NCI-H2107 treated with DMSO at 0.1 percent for 48 hours (cell line): ENCODE measurements around the gene PIGC.

Experiments used
- DNase-seq: peaks from one replicate; lab custom pipeline; 2025; ENCODE audit not compliant: unreplicated experiment; lab: John Stamatoyannopoulos, UW

The PIGC gene

DNA sequence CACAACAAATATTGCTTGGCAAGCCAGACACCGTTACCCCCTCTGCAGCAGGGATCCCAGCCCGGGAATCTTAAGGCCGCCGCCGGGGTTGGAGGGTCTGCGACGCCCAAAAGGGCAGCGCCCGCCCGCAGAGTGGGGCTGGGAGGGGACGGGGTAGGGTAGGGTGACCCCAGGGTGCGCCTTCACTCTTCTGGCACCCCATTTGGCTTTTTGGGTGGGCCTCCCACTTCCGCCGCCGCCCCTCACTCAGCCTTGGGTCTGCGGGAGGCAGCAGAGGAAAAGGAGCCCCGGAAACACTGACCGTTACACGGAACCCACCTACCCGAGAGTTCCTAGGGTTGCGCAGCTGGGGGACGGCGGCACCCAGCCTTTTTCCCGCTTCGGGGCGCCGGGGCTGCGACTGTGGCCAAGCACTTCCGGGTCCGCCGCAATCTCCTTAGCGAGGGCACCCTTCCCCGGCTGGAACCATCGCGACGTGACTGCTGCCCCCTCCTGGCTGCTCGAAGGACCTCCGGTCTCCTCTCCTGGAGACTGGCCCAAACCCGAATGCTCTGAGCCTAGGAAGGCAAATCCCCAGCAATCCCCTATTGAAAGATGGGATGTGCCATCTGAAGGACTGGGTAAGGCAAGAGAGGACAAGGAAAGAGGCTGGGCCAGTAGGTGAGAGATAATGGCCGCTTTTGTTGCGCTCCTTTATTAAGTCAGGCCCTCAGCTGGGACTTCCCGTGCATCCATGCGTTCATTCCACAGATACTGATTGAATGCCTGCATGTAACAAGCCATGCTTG lies at the start of gene PIGC:
Gene PIGC (minus strand): TSS at position 404 of the 788 bp plus-strand sequence. CDS start 1,447 bp downstream, outside the sequence.
- DNase-seq, result peak; percentile 90

DNA sequence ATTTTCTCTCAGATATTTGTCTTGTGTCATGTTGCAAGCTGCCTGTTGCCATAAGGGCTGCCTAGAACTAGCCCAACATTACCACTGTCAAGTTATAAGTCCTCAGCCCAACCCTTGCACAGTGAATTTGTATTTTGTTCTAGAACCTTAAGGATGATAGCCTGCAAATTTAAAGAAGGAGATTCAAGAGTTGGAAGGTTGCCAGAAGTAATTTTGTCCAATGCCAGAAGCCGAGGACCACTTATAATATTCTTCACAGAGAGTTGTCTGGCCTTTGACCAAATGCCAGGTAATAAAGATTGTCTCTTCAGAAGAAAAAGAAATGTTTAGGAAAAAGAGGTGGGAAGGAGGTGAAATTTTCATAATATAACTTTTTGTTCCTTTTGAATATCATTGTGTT lies 48.6 kb upstream of the PIGC start:
- no peak for DNase-seq

DNA sequence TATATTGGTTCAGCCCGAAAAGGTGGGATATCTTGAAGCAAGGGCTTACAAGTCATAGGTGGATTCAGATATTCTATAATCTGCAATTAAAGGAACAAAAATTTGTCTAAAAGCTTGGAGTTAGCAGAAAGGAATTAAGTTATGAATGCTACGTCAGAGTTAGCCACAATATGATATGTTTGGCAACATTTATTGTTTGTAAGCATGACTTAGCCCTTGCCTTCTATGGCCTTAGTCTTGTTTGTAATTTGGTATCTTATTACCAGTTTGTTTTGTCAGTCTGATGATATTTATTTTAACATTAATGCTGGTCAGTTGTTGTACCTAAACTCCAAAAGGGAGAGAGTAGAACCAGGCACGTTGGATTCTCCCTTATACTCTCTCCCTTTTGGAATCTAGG lies 46.0 kb upstream of the PIGC start:
- DNase-seq, result no peak

DNA sequence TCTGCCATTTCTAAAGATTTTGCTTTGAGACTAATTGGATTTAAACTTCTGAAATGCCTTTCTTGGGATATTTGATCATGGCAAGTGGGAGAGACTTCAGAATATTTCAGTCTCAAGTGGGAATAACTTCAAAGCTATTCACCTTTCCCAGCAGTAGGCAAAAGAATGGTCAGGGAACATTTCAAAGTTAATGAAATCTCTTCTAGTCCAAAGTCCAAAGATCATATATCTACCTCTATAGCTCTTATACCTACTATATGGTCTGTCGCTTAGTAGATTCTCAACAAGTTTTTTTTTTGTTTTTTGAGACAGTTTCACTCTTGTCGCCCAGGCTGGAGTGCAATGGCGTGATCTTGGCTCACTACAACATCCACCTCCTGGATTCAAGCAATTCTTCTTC lies 44.5 kb upstream of the PIGC start:
- no peak for DNase-seq

DNA sequence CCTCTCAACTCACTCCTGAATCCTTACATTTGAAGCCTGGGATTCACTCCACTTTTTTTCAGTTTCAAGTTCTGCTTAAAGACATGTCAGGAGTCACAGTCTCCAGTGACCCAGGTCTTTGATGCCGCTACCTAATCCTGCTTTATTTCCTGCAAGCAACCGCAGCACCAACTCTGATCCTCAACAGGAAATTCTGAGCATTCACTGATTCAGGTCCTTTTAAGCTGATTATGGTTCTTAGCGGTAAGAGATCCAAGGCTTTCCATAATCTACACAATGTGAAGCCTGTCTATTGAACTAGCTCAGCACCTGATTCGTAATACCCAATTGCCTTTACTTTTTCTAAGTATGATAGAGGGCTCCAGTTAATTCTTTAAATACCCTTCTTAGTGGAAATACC lies 43.7 kb upstream of the PIGC start:
- DNase-seq, result no peak

DNA sequence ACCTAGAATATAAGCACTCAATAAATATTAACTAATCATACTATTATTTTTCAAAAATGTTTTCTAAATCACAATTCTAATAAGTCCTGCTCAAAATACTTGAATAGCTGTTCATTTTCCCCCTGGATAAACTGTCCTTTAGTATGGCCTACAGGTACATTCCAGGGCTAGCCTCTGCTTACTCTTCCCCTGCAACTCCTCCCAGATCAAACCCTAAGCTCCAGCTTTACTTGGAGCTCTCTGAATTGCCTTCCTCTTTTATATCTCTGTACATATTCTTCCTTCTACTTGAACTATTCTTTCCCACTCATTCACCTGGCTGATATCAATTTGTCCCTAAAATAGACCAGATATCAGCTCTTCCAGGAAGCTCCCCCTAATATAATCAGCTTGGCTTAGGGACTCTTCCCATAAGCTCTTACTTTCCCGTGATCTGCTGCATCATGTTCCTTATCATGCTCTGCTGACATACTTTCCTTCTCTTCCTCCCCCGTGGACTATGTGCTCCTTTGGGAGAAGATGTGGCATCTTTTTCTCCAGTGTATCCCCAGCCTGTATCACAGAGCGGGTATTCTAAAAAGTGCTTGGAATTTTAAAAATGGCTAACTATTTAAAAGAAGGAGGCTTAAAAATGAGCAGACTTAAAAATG lies 43.1 kb upstream of the PIGC start:
- no peak for DNase-seq

DNA sequence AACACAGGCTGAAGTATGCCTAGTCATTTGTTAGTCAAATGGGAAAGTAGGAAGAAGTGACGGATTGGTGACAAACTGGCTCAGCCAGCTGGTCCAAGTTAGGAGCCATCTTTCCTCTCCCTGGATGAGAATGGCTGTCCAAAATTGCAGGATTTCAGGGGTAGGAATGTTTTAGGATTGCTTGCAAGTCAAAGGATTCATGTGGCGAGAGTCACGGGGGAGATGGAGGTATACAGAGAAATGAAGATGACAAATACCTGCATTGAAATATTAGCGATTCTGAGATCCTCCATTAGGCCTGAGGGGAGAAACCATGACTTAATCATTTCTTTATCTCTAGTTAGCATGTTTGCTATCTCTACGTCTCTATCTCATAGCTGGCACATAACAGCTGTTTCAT lies 41.8 kb upstream of the PIGC start:
- DNase-seq, result no peak

DNA sequence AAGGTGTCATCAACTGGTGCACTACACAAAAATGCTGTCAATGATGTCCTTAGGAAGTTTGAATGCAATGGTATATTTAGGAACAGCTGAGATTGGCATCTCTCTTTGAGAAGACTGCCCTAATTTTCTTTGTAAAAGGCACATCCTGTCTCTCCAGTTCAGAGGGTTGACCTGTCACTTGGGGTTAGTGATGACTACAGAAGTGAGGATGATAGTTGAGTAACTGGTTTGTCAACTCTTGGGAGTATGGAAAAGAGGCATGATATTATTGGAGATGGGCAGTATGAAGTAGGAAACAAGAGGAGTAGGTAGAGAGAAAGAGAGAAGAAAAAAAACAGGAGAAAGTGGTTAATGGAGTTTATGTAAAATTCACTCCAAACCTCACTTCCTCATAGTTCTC lies 40.4 kb upstream of the PIGC start:
- no peak for DNase-seq

DNA sequence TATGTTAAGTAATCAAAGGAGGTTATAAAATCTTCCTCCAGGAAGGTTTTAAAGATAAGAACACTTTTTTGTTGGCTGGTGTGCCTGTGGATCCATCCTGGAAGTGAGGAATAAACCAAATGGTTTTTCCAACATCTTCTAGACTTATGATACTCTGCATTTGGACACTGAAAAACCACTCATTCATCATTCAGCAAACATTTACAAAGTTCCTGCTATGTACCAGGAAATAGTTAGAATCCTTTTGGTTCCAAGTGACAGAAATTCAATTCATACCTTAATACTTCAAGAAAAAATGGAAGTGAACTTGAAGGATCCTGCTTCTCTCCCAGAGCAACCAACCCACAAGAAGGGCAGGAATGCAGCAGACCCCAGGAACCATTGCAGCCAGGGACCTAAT lies 39.6 kb upstream of the PIGC start:
- no peak for DNase-seq

DNA sequence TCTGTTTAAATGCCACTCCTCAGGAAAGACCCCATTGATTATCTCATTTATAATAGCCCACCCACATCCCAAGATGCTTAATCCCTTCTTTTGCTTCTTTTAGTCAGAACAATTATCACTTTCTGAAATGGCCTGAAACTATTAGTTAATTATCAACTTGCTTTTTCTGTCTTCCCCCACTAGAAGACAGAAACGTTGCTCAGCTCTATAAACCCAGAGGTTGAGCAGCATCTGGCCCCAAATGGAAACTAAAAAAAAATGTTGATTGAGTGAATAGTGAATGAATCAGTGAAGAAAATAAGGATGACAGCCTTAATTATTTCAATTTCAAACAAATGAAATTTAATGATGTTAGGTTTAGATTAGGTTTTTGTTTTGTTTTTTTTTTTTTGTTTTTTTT lies 38.2 kb upstream of the PIGC start:
- DNase-seq, result no peak

DNA sequence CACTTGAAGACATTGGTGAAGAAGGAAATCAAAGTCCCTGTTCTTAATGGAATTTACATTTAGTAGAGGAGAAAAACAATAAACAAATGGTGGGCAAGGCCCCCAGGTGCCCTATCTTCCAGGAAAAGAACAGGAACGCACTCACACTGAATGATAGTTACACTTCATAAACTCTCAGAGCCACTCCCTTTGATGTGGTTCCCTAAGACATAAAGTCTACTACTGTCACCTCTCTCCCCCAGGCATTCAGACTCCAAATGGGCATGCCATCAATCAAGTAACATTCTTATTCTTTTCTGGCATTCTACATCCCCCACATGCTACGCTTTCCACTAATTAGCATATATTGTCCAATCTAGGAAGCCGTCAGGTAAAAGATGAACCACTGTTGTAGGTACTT lies 36.6 kb upstream of the PIGC start:
- DNase-seq, result no peak

DNA sequence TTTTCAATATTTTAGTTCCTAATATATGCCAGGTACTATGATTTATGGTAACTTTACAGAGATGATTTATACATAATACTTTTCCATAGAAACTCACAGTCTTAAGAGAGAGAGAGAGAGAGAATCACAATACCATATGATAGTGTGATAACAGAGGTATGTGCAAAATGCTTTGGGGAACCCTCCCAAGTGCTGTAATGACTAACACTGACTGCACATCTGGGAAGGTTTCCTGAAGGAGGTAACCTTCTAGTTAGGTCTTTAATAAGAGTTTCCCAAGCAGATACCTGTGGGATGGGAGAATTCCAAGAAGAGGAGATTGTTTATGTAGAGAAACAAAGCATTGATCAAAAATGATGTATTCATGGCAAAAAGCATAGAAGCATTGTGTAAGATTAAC lies 34.6 kb upstream of the PIGC start:
- no peak for DNase-seq

DNA sequence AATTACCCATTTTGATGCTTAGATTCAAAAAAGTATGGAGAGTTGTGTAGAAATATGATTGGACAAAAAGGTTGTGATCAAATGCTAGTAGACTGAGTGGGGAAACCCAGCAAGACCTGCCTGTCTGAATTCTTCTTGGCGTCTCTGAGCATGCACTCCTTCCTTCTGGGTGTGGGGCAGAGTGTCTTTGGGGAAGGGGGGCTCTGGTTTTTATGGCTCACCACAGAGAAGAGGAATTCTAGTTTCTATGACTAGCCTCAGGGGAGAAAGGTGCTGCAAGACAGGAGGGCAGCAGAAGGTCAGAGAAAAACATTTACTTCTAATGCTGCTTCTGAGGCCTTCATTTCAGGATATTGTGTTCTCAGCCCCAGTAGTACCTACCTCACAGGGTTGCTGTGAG lies 33.9 kb upstream of the PIGC start:
- DNase-seq, result no peak

DNA sequence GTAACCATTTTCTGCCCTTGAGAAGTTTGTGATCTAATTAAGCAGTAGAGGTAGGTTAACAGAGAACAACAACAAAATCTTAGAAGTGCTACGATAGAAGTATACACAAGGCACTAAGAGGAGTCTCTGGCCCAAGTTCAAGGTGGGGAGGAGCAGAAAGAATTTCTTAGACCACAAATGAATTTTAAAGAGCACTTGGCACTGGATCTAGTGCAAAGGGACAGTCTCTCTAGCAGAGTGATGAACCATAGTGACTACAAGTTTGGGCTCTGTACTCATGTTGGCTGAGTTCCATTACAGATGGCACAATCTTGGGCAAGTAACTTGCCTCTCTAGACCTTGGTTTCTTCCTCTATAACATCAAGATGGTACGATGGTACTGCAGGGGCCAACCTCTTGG lies 33.3 kb upstream of the PIGC start:
- DNase-seq, result no peak

DNA sequence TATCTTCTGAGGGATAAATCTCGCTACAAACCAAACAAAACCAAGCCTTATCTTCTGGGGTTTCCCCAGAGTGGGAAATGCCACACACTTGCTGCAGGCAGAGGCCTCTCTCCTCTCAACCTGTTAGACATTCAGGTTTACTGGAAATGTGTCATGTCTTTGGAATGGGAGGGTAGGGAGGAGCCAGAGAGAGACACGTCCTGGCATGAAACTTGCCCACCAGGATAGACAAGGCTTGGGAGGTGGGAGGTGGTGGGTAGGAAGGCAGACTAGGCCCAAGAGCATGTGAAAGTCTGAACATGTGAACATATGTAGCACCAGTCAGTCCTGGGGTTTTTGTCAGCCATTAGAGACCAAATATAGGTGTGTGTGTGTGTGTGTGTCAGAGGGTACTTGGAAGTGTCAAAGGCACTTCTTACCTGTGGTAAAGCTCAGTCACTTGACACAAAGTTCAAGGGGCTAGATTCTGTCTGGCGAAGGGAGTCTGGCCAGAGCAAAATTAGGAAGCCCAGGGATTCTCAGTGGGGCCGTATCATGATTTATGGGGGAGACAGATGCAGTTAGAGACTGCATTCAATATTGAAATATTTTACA lies 32.4 kb upstream of the PIGC start:
- DNase-seq, result no peak

DNA sequence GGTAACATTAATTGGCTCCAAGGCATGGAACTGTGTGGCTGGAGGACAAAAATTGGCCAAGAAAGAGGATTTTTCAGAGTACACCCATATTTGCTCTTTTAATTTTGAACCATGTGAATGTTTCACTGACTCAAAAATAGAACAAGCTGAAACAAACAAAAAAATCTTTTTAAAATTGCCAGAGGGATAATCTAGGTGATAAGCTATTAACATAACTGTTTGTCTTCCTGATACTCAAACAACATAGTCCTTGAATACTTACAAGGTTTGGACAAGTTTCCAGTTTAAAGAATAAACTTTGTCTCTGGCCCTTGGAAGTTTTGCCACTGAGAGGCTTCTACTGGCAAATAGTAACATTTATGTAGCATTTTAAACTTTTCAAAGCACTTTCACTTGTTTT lies 30.0 kb upstream of the PIGC start:
- no peak for DNase-seq

DNA sequence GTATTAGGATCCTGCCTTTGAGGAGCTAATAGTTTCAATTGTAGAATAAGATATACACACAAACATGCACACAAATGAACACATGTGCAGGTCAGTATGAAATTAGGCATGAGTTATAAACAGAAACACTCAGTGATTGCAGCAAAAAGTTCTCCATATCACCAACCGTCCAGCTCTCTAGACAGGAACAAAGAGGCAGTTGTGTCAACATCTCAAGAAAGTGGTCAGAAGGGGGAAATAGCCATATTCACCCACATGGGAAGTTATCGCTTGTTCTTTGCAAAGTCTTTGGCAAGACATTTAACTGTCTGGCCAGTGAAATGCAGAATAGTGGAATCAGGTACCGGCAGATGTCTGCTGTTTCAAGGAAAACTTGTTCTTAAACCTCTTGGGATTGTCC lies 29.4 kb upstream of the PIGC start:
- DNase-seq, result no peak

DNA sequence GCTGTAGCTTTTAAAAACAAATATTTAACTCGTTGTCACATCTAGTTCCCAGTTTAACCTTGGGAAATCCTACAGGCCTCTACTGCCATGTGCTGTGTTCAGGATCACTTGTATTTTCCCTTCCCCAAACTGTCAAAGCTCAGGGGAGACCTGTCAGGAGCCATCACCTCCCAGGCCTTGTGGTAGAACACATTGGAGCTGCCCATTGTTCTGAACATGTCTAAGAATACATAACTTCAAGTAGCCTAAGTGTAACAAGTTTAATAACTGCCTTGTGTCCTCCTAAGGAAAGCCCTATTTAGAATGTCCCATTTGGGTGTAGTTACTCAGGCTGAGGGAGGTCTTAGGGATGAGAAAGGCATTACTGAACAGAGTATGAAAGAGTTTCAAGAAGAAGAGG lies 28.6 kb upstream of the PIGC start:
- no peak for DNase-seq

DNA sequence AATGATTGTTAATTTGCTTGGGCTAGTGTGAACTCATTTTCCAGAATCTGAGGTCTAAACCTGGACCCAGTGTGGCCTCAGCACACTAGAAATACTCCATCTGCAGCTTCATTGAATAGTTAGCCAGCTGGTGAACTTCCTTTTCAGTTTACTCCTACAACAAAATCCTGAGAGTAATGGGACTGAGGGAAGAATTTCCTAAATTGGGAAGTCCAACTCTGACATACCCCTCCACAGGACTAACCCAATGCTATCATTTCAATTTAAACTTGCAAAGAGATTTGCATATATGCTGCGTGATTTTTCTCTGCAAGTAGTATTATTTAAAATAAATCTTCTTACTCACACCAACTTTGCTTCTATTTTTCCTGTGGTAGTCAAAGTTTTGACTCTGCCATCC lies 27.8 kb upstream of the PIGC start:
- no peak for DNase-seq

DNA sequence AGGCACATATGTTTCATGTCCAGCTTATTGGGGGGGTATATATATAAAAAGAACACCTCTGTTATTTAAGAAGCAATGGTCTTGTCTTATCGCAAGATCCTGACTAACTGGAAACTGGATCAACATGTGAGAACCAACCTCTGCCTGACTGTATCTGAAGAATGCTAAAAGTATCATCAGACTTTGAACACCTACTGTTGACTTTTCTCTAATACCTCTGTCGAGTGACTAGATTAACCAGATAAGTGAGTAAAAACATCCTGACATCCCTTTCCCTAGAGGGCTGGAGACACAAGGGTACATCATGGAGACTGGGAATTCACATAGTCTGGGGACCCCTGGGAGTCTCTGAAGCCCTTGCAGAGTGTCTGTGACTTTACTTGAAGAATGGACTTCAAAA lies 26.3 kb upstream of the PIGC start:
- DNase-seq, result no peak

DNA sequence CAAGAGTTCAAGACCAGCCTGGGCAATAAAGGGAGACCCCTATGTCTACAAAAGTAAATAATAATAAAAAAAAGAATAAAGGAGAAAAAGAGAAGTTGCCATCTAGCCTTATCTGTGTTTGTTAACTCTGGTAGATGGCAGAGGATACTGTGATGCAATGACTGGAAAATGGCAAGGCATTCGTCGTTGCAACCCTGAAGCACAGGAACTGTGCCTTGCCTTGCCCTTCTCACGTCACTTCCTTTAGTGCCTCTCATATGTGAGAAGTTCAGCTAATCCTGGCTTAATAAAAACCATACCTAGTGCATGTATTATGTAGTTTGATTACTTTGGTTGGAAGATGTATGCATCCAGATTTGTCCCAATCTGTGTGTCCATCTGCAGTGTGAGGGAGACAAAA lies 25.8 kb upstream of the PIGC start:
- DNase-seq, result no peak

DNA sequence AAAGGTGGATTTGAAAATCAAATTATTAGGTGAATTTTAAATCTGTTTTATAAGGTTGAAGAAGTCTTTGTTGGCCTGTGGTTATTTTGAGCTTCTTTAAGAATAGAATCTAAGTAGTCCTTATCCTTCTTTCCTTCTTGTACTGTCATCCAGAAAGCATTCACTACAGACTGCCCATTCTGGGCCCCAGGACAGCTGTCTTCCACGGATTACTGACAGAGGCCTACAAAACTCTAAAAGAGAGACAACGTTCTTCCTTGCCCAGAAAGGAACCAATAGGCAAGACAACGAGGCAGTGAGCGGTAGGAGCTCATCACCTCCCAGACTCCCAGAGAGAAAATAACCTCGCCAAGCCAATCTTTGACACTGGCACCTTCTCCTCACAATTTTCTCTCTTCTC lies 24.4 kb upstream of the PIGC start:
- no peak for DNase-seq

DNA sequence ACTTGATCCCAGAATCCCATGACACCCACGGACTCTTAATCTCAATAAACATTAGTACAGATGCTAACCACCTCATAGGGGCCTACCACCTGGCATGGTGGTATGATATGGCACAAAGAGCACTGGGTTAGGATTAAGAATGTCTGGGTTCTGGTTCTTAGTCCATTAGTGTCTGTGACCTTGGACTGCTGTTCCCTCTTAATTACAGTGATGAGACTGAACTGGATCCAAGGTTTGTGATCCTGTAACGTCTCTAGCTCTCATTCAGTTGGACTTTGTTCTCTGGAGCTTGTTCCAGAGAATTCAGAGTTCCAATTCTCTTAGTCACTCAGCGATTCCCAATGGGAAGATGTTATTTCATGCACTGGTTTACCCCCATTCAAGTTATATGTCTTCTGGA lies 23.6 kb upstream of the PIGC start:
- no peak for DNase-seq
